HepG2 (cell line): ENCODE measurements around the gene NPHS1. TPM values are rescaled to one million over a fixed set of nuclear protein-coding genes. Genes with fewer than 3 reads are reported as not detected.

ENCODE experiments used
- ATAC-seq: fragments of 200-7000 bp; cut with Tn5 transposase; 3 replicates; pipeline ENCODE4 v1.9.1; 2020; ENCODE audit warnings: mild to moderate bottlenecking, moderate library complexity
- BruUV-seq: library from RNA; stranded (reverse); fragments of 400-500 nt; replicated peaks from 2 replicates; lab custom pipeline; 2021; lab: Mats Ljungman, UMichigan
- CTCF ChIA-PET: fragments of 300-600 bp; formaldehyde crosslinking; extraction: SDS; loops from one replicate; lab custom pipeline; 2021; ENCODE audit warnings: low total read pairs, inconsistent platforms, low intra/inter-chr PET ratio; lab: Yijun Ruan, JAX
- POLR2A ChIA-PET: fragments of 350-600 bp; sonication (Branson Sonifier 250); formaldehyde crosslinking; loops from one replicate; lab custom pipeline; 2020; ENCODE audit warnings: antibody characterized with exemption, inconsistent platforms; lab: Yijun Ruan, JAX
- DNase-seq: peaks from one replicate; pipeline ENCODE4 v3.0.0-alpha.2; 2015; ENCODE audit warnings: low spot score
- FAIRE-seq: peaks from 3 replicates; lab custom pipeline; 2011; peaks lifted over from hg19 to GRCh38; lab: Jason Lieb, UNC
- H2AFZ ChIP-seq: one replicate; pipeline ENCODE4 v1.6.1; 2011; ENCODE audit warnings: low read length, inconsistent platforms
- H3K27ac ChIP-seq: fragments of 300-600 bp; 3 replicates; pipeline ENCODE4 v1.8.0; 2011; ENCODE audit warnings: mixed run types, mild to moderate bottlenecking, mixed read lengths, low read length, inconsistent platforms; ENCODE audit not compliant: insufficient read depth; ENCODE audit errors: extremely low read length
- H3K27me3 ChIP-seq, 2 experiments: fragments of 200-600 bp in 1 of 2; 2 replicates in 1 of 2; 3 replicates in 1 of 2; pipeline versions ENCODE4 v1.6.0 to v1.8.0; 2011; ENCODE audit warnings: low read length in 2 of 2, mild to moderate bottlenecking in 2 of 2, moderate library complexity in 2 of 2, inconsistent platforms in 1 of 2; ENCODE audit not compliant: insufficient read depth in 2 of 2, control insufficient read depth in 1 of 2
- H3K36me3 ChIP-seq, 2 experiments: fragments of 200-600 bp in 1 of 2; replicated peaks in 1 of 2; 2 replicates in 1 of 2; 3 replicates in 1 of 2; pipeline versions ENCODE4 v1.5.1 to v1.8.0; 2011; ENCODE audit warnings: low read length in 2 of 2, inconsistent platforms in 1 of 2; ENCODE audit not compliant: insufficient read depth in 2 of 2, control insufficient read depth in 1 of 2
- H3K4me1 ChIP-seq: 2 replicates; pipeline ENCODE4 v1.5.1; 2012; ENCODE audit warnings: low read length, inconsistent platforms; ENCODE audit not compliant: insufficient read depth
- H3K4me2 ChIP-seq: 2 replicates; pipeline ENCODE4 v1.6.0; 2011; ENCODE audit warnings: low read depth, low read length, inconsistent platforms
- H3K4me3 ChIP-seq, 3 experiments: fragments of 200-600 bp in 1 of 3; sonication (generic), shearing (Covaris generic) in 1 of 3; replicated peaks in 1 of 3; 2 replicates each; pipeline ENCODE4 v1.5.1; 2011 to 2016; ENCODE audit warnings: low read length in 3 of 3, inconsistent platforms in 2 of 3, low read depth in 2 of 3, mild to moderate bottlenecking in 2 of 3, control low read depth in 1 of 3, mixed read lengths in 1 of 3; ENCODE audit not compliant: insufficient read depth in 1 of 3
- H3K79me2 ChIP-seq: one replicate; pipeline ENCODE4 v1.6.1; 2011; ENCODE audit warnings: low read length, inconsistent platforms; ENCODE audit not compliant: insufficient read depth
- H3K9ac ChIP-seq: 2 replicates; pipeline ENCODE4 v1.6.0; 2011; ENCODE audit warnings: mild to moderate bottlenecking, low read depth, low read length, inconsistent platforms; ENCODE audit not compliant: insufficient read depth
- H3K9me3 ChIP-seq: 2 replicates; pipeline ENCODE4 v1.5.1; 2012; ENCODE audit warnings: mild to moderate bottlenecking, low read length
- H4K20me1 ChIP-seq: 2 replicates; pipeline ENCODE4 v1.6.0; 2011; ENCODE audit warnings: inconsistent platforms, mild to moderate bottlenecking, low read length, moderate library complexity; ENCODE audit not compliant: insufficient read depth
- ATAD3A ChIP-seq: sonication (generic); formaldehyde crosslinking; IDR thresholded peaks from 2 replicates; pipeline ENCODE4 v1.4.0; 2020; ENCODE audit warnings: missing genetic modification reagents
- NCOR1 ChIP-seq: fragments of 200-600 bp; sonication (generic); IDR thresholded peaks from 2 replicates; pipeline ENCODE4 v1.7.0; 2017; ENCODE audit warnings: antibody characterized with exemption, low read length, borderline replicate concordance
- POLR2AphosphoS5 ChIP-seq: IDR thresholded peaks from 2 replicates; pipeline ENCODE4 v1.6.1; 2012; ENCODE audit warnings: low read depth, low read length
- RAD21 ChIP-seq: fragments of 450-650 bp; formaldehyde crosslinking; IDR thresholded peaks from 2 replicates; pipeline ENCODE4 v1.5.0; 2020; ENCODE audit warnings: mild to moderate bottlenecking
- RELA ChIP-seq: sonication (generic); formaldehyde crosslinking; IDR thresholded peaks from 2 replicates; pipeline ENCODE4 v1.4.0; 2020; ENCODE audit warnings: missing genetic modification reagents
- SAP130 ChIP-seq: IDR thresholded peaks from 2 replicates; pipeline ENCODE4 v1.6.1; 2016; ENCODE audit warnings: low read depth
- SMC3 ChIP-seq: IDR thresholded peaks from 2 replicates; pipeline ENCODE4 v1.6.1; 2011; ENCODE audit warnings: low read length, improper control_type of control experiment
- THAP11 ChIP-seq: IDR thresholded peaks from 2 replicates; pipeline ENCODE4 v1.6.1; 2016; ENCODE audit warnings: missing biosample characterization, missing genetic modification reagents
- ZBTB38 ChIP-seq: sonication (generic); formaldehyde crosslinking; IDR thresholded peaks from 2 replicates; pipeline ENCODE4 v1.5.1; 2020; ENCODE audit warnings: mild to moderate bottlenecking, missing genetic modification reagents
- ZNF121 ChIP-seq: sonication (generic); formaldehyde crosslinking; IDR thresholded peaks from 2 replicates; pipeline ENCODE4 v1.5.0; 2020; ENCODE audit warnings: mild to moderate bottlenecking, missing genetic modification reagents
- ZNF558 ChIP-seq: sonication (generic); formaldehyde crosslinking; IDR thresholded peaks from 2 replicates; pipeline ENCODE4 v1.9.0; 2022; ENCODE audit warnings: mild to moderate bottlenecking, missing genetic modification reagents, borderline replicate concordance
- ZNF619 ChIP-seq: sonication (generic); formaldehyde crosslinking; IDR thresholded peaks from 2 replicates; pipeline ENCODE4 v1.4.0; 2020; ENCODE audit warnings: mild to moderate bottlenecking, missing genetic modification reagents
- WGBS: methylation state at CpG from one replicate; pipeline ENCODE4 v1.1.6; 2017; ENCODE audit warnings: low lambda C conversion rate; 5-methylcytosine and 5-hydroxymethylcytosine counted together
- in situ Hi-C: cut with HindIII; loops from 2 replicates; pipeline ENCODE4 v1.10.0; 2017; ENCODE audit warnings: low pct_unique_long_range_greater_than_20kb; ENCODE audit not compliant: extremely low pct_ligation_motif_present
- intact Hi-C: fragments of 100-400 bp; cut with micrococcal nuclease; formaldehyde crosslinking; loops from one replicate; pipeline ENCODE4 v1.10.0; 2022; ENCODE audit not compliant: unreplicated experiment
- polyA plus RNA-seq, 8 experiments: library from polyadenylated mRNA; depleted of rRNA in 3 of 8; stranded (reverse) in 7 of 8; unstranded in 1 of 8; fragments of >200 nt; fragmentation: Illumina TruSeq in 4 of 8; extraction: Trizol in 4 of 8; gene quantifications; 2 replicates each; pipeline versions ENCODE4 v1.2.1 to v1.2.3, GENCODE V29; 2011 to 2016; ENCODE audit warnings: low read depth in 4 of 8, missing spikeins in 1 of 8, mixed read lengths in 1 of 8; ENCODE audit not compliant: insufficient read depth in 1 of 8
- total RNA-seq, 5 experiments: library from RNA; depleted of rRNA; stranded (reverse); fragments of >200 nt; fragmentation: Illumina TruSeq; extraction: Trizol; gene quantifications; 2 replicates each; pipeline ENCODE4 v1.2.3, GENCODE V29; 2016; ENCODE audit warnings: low read depth in 1 of 5
- TF ChIP-seq, protein P1 (sequence below): sonication (generic); formaldehyde crosslinking; IDR thresholded peaks from 2 replicates; pipeline ENCODE4 v1.4.0; 2020; ENCODE audit warnings: mild to moderate bottlenecking, missing genetic modification reagents
- TF ChIP-seq, protein P2 (sequence below): sonication (generic); formaldehyde crosslinking; IDR thresholded peaks from 2 replicates; pipeline ENCODE4 v1.4.0; 2020; ENCODE audit warnings: missing genetic modification reagents
- TF ChIP-seq, protein P3 (sequence below): sonication (generic); formaldehyde crosslinking; IDR thresholded peaks from 2 replicates; pipeline ENCODE4 v1.5.0; 2020; ENCODE audit warnings: mild to moderate bottlenecking, missing genetic modification reagents, moderate library complexity

The NPHS1 gene
- total and polyA plus RNA-seq, 2 of the 13 experiments (the other 11 are each of a cell fraction or from before 2014, with no cell fraction given): not detected

DNA sequence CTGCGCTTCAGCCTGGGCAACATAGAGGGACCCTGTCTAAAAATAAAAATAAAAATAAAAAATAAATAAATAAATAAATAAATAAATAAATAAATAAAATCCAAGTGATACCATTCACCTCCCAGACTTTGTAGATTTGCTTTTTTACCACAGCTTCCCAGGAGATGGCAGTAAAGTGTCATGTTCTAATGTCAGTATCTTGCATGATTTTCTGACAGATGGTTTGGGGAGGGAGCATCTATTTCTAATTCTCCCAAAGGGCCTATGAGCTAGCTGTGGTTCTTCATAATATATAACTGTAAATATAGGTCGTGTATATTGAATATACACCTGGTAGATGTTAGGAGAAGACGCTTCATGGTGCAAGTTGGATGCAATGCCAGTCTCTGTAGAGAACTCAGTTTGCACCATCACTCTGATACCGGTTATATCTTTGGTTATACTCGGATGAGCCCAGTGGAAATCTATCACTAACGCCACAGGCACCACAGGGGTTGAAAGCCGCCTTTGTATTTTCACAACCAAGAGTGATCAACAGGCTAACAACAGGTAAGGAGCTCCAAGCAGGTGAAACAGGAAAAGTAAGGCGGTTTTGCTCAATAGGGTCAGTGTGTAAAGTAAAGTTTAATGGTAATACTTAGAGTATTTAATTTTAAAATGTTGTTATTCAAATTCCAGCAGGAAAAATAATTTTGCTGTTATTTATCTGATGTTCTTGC, 30.0 kb upstream of the NPHS1 start:
- POLR2A ChIA-PET: no interaction called here
- ATAC-seq: no peak
- TF ChIP-seq ZNF619 (CRISPR knock-in tag): no peak
- TF ChIP-seq SMC3: peak; percentile 51; the same call in 1 of the 2 replicates
- TF ChIP-seq, protein P1, sequence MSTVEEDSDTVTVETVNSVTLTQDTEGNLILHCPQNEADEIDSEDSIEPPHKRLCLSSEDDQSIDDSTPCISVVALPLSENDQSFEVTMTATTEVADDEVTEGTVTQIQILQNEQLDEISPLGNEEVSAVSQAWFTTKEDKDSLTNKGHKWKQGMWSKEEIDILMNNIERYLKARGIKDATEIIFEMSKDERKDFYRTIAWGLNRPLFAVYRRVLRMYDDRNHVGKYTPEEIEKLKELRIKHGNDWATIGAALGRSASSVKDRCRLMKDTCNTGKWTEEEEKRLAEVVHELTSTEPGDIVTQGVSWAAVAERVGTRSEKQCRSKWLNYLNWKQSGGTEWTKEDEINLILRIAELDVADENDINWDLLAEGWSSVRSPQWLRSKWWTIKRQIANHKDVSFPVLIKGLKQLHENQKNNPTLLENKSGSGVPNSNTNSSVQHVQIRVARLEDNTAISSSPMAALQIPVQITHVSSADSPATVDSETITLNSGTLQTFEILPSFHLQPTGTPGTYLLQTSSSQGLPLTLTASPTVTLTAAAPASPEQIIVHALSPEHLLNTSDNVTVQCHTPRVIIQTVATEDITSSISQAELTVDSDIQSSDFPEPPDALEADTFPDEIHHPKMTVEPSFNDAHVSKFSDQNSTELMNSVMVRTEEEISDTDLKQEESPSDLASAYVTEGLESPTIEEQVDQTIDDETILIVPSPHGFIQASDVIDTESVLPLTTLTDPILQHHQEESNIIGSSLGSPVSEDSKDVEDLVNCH (CRISPR knock-in tag): no peak
- TF ChIP-seq ZBTB38 (CRISPR knock-in tag): no peak
- TF ChIP-seq RAD21 (CRISPR knock-in tag): 0 out of 2 replicates have a peak, but pooled peaks have one; percentile 17
- TF ChIP-seq, protein P2, sequence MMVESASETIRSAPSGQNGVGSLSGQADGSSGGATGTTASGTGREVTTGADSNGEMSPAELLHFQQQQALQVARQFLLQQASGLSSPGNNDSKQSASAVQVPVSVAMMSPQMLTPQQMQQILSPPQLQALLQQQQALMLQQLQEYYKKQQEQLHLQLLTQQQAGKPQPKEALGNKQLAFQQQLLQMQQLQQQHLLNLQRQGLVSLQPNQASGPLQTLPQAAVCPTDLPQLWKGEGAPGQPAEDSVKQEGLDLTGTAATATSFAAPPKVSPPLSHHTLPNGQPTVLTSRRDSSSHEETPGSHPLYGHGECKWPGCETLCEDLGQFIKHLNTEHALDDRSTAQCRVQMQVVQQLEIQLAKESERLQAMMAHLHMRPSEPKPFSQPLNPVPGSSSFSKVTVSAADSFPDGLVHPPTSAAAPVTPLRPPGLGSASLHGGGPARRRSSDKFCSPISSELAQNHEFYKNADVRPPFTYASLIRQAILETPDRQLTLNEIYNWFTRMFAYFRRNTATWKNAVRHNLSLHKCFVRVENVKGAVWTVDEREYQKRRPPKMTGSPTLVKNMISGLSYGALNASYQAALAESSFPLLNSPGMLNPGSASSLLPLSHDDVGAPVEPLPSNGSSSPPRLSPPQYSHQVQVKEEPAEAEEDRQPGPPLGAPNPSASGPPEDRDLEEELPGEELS: no peak
- 0 out of 2 replicates have a peak, but pooled peaks have one; percentile 29 for TF ChIP-seq SAP130
- TF ChIP-seq RELA: no peak
- TF ChIP-seq, protein P3, sequence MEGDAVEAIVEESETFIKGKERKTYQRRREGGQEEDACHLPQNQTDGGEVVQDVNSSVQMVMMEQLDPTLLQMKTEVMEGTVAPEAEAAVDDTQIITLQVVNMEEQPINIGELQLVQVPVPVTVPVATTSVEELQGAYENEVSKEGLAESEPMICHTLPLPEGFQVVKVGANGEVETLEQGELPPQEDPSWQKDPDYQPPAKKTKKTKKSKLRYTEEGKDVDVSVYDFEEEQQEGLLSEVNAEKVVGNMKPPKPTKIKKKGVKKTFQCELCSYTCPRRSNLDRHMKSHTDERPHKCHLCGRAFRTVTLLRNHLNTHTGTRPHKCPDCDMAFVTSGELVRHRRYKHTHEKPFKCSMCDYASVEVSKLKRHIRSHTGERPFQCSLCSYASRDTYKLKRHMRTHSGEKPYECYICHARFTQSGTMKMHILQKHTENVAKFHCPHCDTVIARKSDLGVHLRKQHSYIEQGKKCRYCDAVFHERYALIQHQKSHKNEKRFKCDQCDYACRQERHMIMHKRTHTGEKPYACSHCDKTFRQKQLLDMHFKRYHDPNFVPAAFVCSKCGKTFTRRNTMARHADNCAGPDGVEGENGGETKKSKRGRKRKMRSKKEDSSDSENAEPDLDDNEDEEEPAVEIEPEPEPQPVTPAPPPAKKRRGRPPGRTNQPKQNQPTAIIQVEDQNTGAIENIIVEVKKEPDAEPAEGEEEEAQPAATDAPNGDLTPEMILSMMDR: peak; percentile 67
- TF ChIP-seq NCOR1: no peak
- TF ChIP-seq ATAD3A (CRISPR knock-in tag): no peak
- no peak for TF ChIP-seq POLR2AphosphoS5
- no peak for TF ChIP-seq ZNF558 (CRISPR knock-in tag)
- TF ChIP-seq THAP11 (CRISPR knock-in tag): peak; percentile 86
- TF ChIP-seq ZNF121 (CRISPR knock-in tag): no peak

More for the DNA sequence above, 30.0 kb upstream of the NPHS1 start:
- no TSS peak for BruUV-seq
- H3K9me3 ChIP-seq: no peaks in the 10 kb centered on the region
- no peaks in the 10 kb centered on the region for H3K4me1 ChIP-seq
- in situ Hi-C loops (loop anchor here (10.0 kb wide), 1 partner anchor 53 kb away; the partner anchor contains the start of gene LRFN3), intact Hi-C loops (loop anchor here (1.0 kb wide), 1 partner anchor 49 kb away; no protein-coding TSS in a partner anchor)
- no peak overlapping the region for H3K4me3 ChIP-seq
- no peak overlapping the region for H3K27ac ChIP-seq
- CTCF ChIA-PET: interaction anchor here (0.7 to 2.4 kb wide), 2 partner anchors 50 to 189 kb away, joined by 4 to 36 read pairs; no protein-coding TSS in a partner anchor
- FAIRE-seq (no peak), DNase-seq (peak; percentile 64)
- WGBS: 4% methylated on average over 8 of the region's 8 CpGs
- no peak overlapping the region for H3K9ac ChIP-seq
- no peak overlapping the region for H2AFZ ChIP-seq
- H3K36me3 ChIP-seq: no peaks in the 10 kb centered on the region
- H3K27me3 ChIP-seq: no peaks in the 10 kb centered on the region
- H3K4me2 ChIP-seq: no peak overlapping the region
- no peaks in the 10 kb centered on the region for H4K20me1 ChIP-seq
- no peaks in the 10 kb centered on the region for H3K79me2 ChIP-seq
